Esophagus muscularis mucosa (tissue), 4 donors: ENCODE results near the gene RETREG3.

Source experiments
- EP300 ChIP-seq: sonication (generic); formaldehyde crosslinking; IDR thresholded peaks from one replicate; pipeline ENCODE4 v1.6.1; 2017; ENCODE audit warnings: antibody characterized with exemption
- POLR2A ChIP-seq: fragments of 450-650 bp; IDR thresholded peaks from one replicate; pipeline ENCODE4 v1.6.1; 2017; ENCODE audit warnings: antibody characterized with exemption, moderate library complexity, mild to moderate bottlenecking, low read depth
- TF ChIP-seq, protein P1 (sequence below), 3 experiments: fragments of 200-600 bp in 2 of 3; fragments of 450-650 bp in 1 of 3; sonication (generic) in 2 of 3; IDR thresholded peaks; one replicate each; pipeline ENCODE4 v1.5.1; 2017 to 2019; ENCODE audit warnings: antibody characterized with exemption in 3 of 3, mild to moderate bottlenecking in 2 of 3, moderate library complexity in 1 of 3

DNA sequence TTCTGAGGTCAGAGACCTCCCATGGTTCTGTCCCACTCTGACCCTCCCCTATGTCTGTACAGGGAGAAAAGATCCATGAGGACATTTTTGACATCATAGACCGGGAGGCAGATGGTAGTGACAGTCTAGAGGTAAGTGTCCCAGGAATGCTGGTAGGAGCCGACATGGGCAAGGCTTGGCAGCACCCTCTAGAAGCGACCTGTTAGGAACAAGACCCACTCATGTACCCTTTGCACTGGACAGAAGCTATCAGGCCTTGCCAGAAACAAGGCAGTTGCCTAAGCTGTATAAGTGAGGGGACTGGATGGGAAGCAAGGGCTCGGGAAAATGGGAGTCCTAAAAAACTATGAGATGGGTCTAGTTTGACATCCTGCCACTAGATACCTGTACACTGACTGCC, 2.8 kb upstream of the RETREG3 start:
- TF ChIP-seq, protein P1, sequence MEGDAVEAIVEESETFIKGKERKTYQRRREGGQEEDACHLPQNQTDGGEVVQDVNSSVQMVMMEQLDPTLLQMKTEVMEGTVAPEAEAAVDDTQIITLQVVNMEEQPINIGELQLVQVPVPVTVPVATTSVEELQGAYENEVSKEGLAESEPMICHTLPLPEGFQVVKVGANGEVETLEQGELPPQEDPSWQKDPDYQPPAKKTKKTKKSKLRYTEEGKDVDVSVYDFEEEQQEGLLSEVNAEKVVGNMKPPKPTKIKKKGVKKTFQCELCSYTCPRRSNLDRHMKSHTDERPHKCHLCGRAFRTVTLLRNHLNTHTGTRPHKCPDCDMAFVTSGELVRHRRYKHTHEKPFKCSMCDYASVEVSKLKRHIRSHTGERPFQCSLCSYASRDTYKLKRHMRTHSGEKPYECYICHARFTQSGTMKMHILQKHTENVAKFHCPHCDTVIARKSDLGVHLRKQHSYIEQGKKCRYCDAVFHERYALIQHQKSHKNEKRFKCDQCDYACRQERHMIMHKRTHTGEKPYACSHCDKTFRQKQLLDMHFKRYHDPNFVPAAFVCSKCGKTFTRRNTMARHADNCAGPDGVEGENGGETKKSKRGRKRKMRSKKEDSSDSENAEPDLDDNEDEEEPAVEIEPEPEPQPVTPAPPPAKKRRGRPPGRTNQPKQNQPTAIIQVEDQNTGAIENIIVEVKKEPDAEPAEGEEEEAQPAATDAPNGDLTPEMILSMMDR (IDR thresholded peaks at IDR 0.05), result no peak
- no peak for TF ChIP-seq POLR2A
- no peak for TF ChIP-seq EP300
